Panc1 (cell line): Measurements from ENCODE around the gene TAOK3. TPM values are rescaled to one million over a fixed set of nuclear protein-coding genes. Genes with fewer than 3 reads are reported as not detected.

Experiments
- ATAC-seq: fragments of 200-7000 bp; cut with Tn5 transposase; 2 replicates; pipeline ENCODE4 v1.9.1; 2020; ENCODE audit warnings: mild to moderate bottlenecking, moderate library complexity
- BruUV-seq: library from RNA; stranded (reverse); fragments of 400-500 nt; replicated peaks from 2 replicates; lab custom pipeline; 2021; lab: Mats Ljungman, UMichigan
- CTCF ChIA-PET: fragments of 300-600 bp; sonication (Branson Sonifier 250); formaldehyde crosslinking; loops from one replicate; lab custom pipeline; 2022; ENCODE audit warnings: antibody characterized with exemption; lab: Charles Lee
- POLR2A ChIA-PET: fragments of 300-600 bp; sonication (Branson Sonifier 250); formaldehyde crosslinking; loops from one replicate; lab custom pipeline; 2022; ENCODE audit warnings: antibody characterized with exemption; lab: Charles Lee
- DNase-seq: peaks from one replicate; pipeline ENCODE4 v3.0.0-alpha.2; 2010; ENCODE audit warnings: low read depth, low spot score
- H3K27ac ChIP-seq: 2 replicates; pipeline ENCODE4 v1.5.1; 2011; ENCODE audit warnings: mild to moderate bottlenecking, low read length, inconsistent platforms
- H3K27me3 ChIP-seq: fragments of 200-500 bp; sonication (Bioruptor generic); 2 replicates; pipeline ENCODE4 v1.6.0; 2014; ENCODE audit warnings: low read length, inconsistent platforms; ENCODE audit not compliant: control insufficient read depth, insufficient read depth
- H3K36me3 ChIP-seq: fragments of 200-500 bp; sonication (Bioruptor generic); 2 replicates; pipeline ENCODE4 v1.5.1; 2014; ENCODE audit warnings: inconsistent platforms, mild to moderate bottlenecking, low read length, moderate library complexity; ENCODE audit not compliant: control insufficient read depth, insufficient read depth
- H3K4me1 ChIP-seq: 2 replicates; pipeline ENCODE4 v1.5.1; 2011; ENCODE audit warnings: inconsistent platforms, mild to moderate bottlenecking, low read length, moderate library complexity; ENCODE audit not compliant: control insufficient read depth, insufficient read depth
- H3K4me3 ChIP-seq, 2 experiments: 2 replicates each; pipeline ENCODE4 v1.5.1; 2011 to 2012; ENCODE audit warnings: low read depth in 2 of 2, low read length in 2 of 2, mild to moderate bottlenecking in 2 of 2, inconsistent platforms in 1 of 2, moderate library complexity in 1 of 2
- H3K9me3 ChIP-seq: fragments of 200-500 bp; sonication (Bioruptor generic); 2 replicates; pipeline ENCODE4 v1.5.1; 2014; ENCODE audit warnings: low read depth, mild to moderate bottlenecking, inconsistent platforms, low read length, moderate library complexity; ENCODE audit not compliant: control insufficient read depth, insufficient read depth
- CTCF ChIP-seq: fragments of 450-650 bp; IDR thresholded peaks from 2 replicates; pipeline ENCODE4 v1.5.1; 2017; ENCODE audit warnings: mild to moderate bottlenecking
- POLR2AphosphoS5 ChIP-seq: IDR thresholded peaks from 2 replicates; pipeline ENCODE4 v1.6.1; 2012; ENCODE audit warnings: mild to moderate bottlenecking, low read depth, low read length, moderate library complexity
- REST ChIP-seq, 2 experiments: IDR thresholded peaks; 2 replicates each; pipeline ENCODE4 v1.6.1; 2011 to 2012; ENCODE audit warnings: low read depth in 2 of 2, control low read depth in 1 of 2, low read length in 1 of 2, mild to moderate bottlenecking in 1 of 2, moderate library complexity in 1 of 2; ENCODE audit not compliant: insufficient read depth in 1 of 2
- SIN3A ChIP-seq: IDR thresholded peaks from 2 replicates; pipeline ENCODE4 v1.6.1; 2012; ENCODE audit warnings: low read depth, mild to moderate bottlenecking, low read length, moderate library complexity, borderline replicate concordance; ENCODE audit not compliant: insufficient read depth
- TCF7L2 ChIP-seq: IDR thresholded peaks from 2 replicates; pipeline ENCODE4 v1.6.1; 2011; ENCODE audit warnings: mild to moderate bottlenecking, low read depth, low read length, inconsistent platforms
- in situ Hi-C: cut with HindIII; loops from 2 replicates; pipeline ENCODE4 v1.10.0; 2016; ENCODE audit warnings: low sequenced_read_pairs, low pct_unique_long_range_greater_than_20kb
- intact Hi-C: fragments of 100-400 bp; cut with micrococcal nuclease; formaldehyde crosslinking; loops from one replicate; pipeline ENCODE4 v1.10.0; 2022; ENCODE audit not compliant: unreplicated experiment
- total RNA-seq: library from RNA; stranded (reverse); gene quantifications from one replicate; pipeline ENCODE4 v1.2.1, GENCODE V29; 2021; ENCODE audit not compliant: unreplicated experiment

TAOK3 gene
- total RNA-seq, 1 experiment from 2014 or later, result 30.5 TPM

GRCh38 chr12:118183711-118184110 lies 189.0 kb downstream of the TAOK3 start:
- no TSS peak for BruUV-seq
- Histone ChIP-seq H3K36me3 (no peaks in the 10 kb centered on the region), H3K27me3 (no peaks in the 10 kb centered on the region), H3K4me3 (no peak overlapping the region), H3K9me3 (no peaks in the 10 kb centered on the region), H3K27ac (no peak overlapping the region), H3K4me1 (no peaks in the 10 kb centered on the region)
- no peak for TF ChIP-seq POLR2AphosphoS5
- TF ChIP-seq SIN3A, result no peak
- no peak for TF ChIP-seq REST (IDR thresholded peaks at IDR 0.05; ENCODE audit: insufficient read depth in 1 of 2, low read depth in 2 of 2, low read length in 1 of 2)
- no peak for TF ChIP-seq TCF7L2
- TF ChIP-seq CTCF, result no peak
- POLR2A ChIA-PET, result no interaction called here
- CTCF ChIA-PET, result interaction anchor here (0.5 to 1.4 kb wide), 2 partner anchors 184 to 192 kb away, joined by 3 to 8 read pairs; partner anchors contain the start of gene SUDS3
- ATAC-seq, result no peak
- intact Hi-C loops (loop anchor here (2.0 kb wide), 1 partner anchor 191 kb away; no protein-coding TSS in a partner anchor), in situ Hi-C loops (no loop called here)
- DNase-seq, result no peak

GRCh38 chr12:118183155-118183554 lies 189.6 kb downstream of the TAOK3 start:
- H3K4me1 ChIP-seq, result no peaks in the 10 kb centered on the region
- no peak overlapping the region; the same call in 1 of the 2 replicates for H3K27ac ChIP-seq
- ATAC-seq (no peak), DNase-seq (no peak)
- no peaks in the 10 kb centered on the region for H3K36me3 ChIP-seq
- no peaks in the 10 kb centered on the region for H3K9me3 ChIP-seq
- TF ChIP-seq CTCF (no peak), REST (IDR thresholded peaks at IDR 0.05; ENCODE audit: insufficient read depth in 1 of 2, low read depth in 2 of 2, low read length in 1 of 2) (no peak), POLR2AphosphoS5 (no peak), SIN3A (no peak), TCF7L2 (no peak)
- POLR2A ChIA-PET, result no interaction called here
- in situ Hi-C loops (no loop called here), intact Hi-C loops (loop anchor here (2.0 kb wide), 1 partner anchor 192 kb away; no protein-coding TSS in a partner anchor)
- CTCF ChIA-PET, result interaction anchor here (1.0 to 2.3 kb wide), 2 partner anchors 192 to 195 kb away, joined by 3 to 13 read pairs; no protein-coding TSS in a partner anchor
- BruUV-seq, result no TSS peak
- H3K4me3 ChIP-seq, result no peak overlapping the region
- no peaks in the 10 kb centered on the region for H3K27me3 ChIP-seq
